Small intestine (tissue), 7 donors: ENCODE results near the gene RTN4IP1. TPM values are rescaled to one million over a fixed set of nuclear protein-coding genes. Genes with fewer than 3 reads are reported as not detected.
"Not testable (repeated sequence)": the region's sequence is repeated elsewhere in the genome, so short reads cannot be mapped to it uniquely, and the experiment has no call there.

Source experiments
- DNase-seq, 2 donors: peaks; one replicate each; pipeline versions ENCODE4 v3.0.0 to v3.0.0-alpha.2; 2013
- FAIRE-seq: peaks from 2 replicates; lab custom pipeline; 2012; peaks lifted over from hg19 to GRCh38; lab: Jason Lieb, UNC
- H3K27ac ChIP-seq, 3 donors: one replicate each; pipeline ENCODE4 v1.5.1; 2013; ENCODE audit warnings: low read length in 2 of 3, mild to moderate bottlenecking in 2 of 3, control low read depth in 1 of 3, inconsistent platforms in 1 of 3, low read depth in 1 of 3, moderate library complexity in 1 of 3
- H3K27me3 ChIP-seq, 3 donors: one replicate each; pipeline ENCODE4 v1.6.1; 2013; ENCODE audit warnings: low read length in 3 of 3, inconsistent platforms in 1 of 3; ENCODE audit not compliant: control insufficient read depth in 3 of 3, insufficient read depth in 3 of 3
- H3K36me3 ChIP-seq, 3 donors: one replicate each; pipeline ENCODE4 v1.6.1; 2013; ENCODE audit warnings: low read length in 3 of 3, inconsistent platforms in 1 of 3, low read depth in 1 of 3, mild to moderate bottlenecking in 1 of 3, moderate library complexity in 1 of 3; ENCODE audit not compliant: control insufficient read depth in 3 of 3, insufficient read depth in 2 of 3
- H3K4me1 ChIP-seq, 3 donors: one replicate each; pipeline ENCODE4 v1.6.1; 2013; ENCODE audit warnings: low read length in 2 of 3, inconsistent platforms in 1 of 3, low read depth in 1 of 3, mild to moderate bottlenecking in 1 of 3, moderate library complexity in 1 of 3; ENCODE audit not compliant: control insufficient read depth in 3 of 3, insufficient read depth in 2 of 3
- H3K4me3 ChIP-seq, 3 donors: one replicate each; pipeline ENCODE4 v1.5.1; 2013; ENCODE audit warnings: low read length in 3 of 3, control low read depth in 1 of 3, inconsistent platforms in 1 of 3, low read depth in 1 of 3, mild to moderate bottlenecking in 1 of 3, moderate library complexity in 1 of 3
- H3K9me3 ChIP-seq, 2 donors: one replicate each; pipeline ENCODE4 v1.6.1; 2013; ENCODE audit warnings: low read depth in 1 of 2, low read length in 1 of 2; ENCODE audit not compliant: control insufficient read depth in 2 of 2, insufficient read depth in 1 of 2
- WGBS, 3 donors: extraction: QIAGEN DNeasy Blood & Tissue Kit; methylation state at CpG; one replicate each; pipeline ENCODE4 v1.1.7; 2013; 5-methylcytosine and 5-hydroxymethylcytosine counted together
- polyA plus RNA-seq, 4 donors: library from polyadenylated mRNA; stranded (reverse) in 3 of 4; unstranded in 1 of 4; fragments of 200-250 nt in 3 of 4; fragments of 120-200 nt in 1 of 4; gene quantifications; one replicate each; pipeline versions ENCODE4 v1.2.1 to v1.2.3, GENCODE V29; 2013
- donor health status: healthy with polysubstance abuse.
- donor health status: control.
- donor health status: control.
- donor health status: Bipolar disorder and iron deficiency.
- donor health status: healthy.

The RTN4IP1 gene
- polyA plus RNA-seq, 4 donors = 4.1 to 15.8 (median 6.9) TPM

- FAIRE-seq (no peak), DNase-seq (no peak)
- Histone ChIP-seq H3K27ac (no peak overlapping the region), H3K27me3 (no peaks in the 10 kb centered on the region), H3K36me3 (peaks cover 5 to 27% (median 15%) of the 10 kb centered on the region in 3 donors), H3K4me3 (no peak overlapping the region), H3K9me3 (no peaks in the 10 kb centered on the region), H3K4me1 (peaks cover 0 to 2% (median 0%) of the 10 kb centered on the region in 3 donors)
- WGBS, 3 donors = 92 to 96% (median 96%) methylated on average over 4 of the region's 4 CpGs
These were observed 59.9 kb downstream of the RTN4IP1 start for GRCh38 chr6:106569428-106569827.

GRCh38 chr6:106568530-106568929 is 60.8 kb downstream of the RTN4IP1 start:
- DNase-seq (no peak), FAIRE-seq (no peak)
- no peak overlapping the region for H3K27ac ChIP-seq
- WGBS, 3 donors = 72 to 89% (median 73%) methylated on average over 2 of the region's 2 CpGs
- peaks cover 0 to 7% (median 0%) of the 10 kb centered on the region in 3 donors for H3K4me1 ChIP-seq
- H3K27me3 ChIP-seq = no peaks in the 10 kb centered on the region
- H3K36me3 ChIP-seq = peaks cover 5 to 29% (median 23%) of the 10 kb centered on the region in 3 donors
- H3K9me3 ChIP-seq = no peaks in the 10 kb centered on the region
- no peak overlapping the region for H3K4me3 ChIP-seq

GRCh38 chr6:106564476-106564875 is 64.8 kb downstream of the RTN4IP1 start:
- peak; percentile 41 to 50 for DNase-seq
- 15 to 69% (median 34%) methylated on average over 4 of the region's 4 CpGs for WGBS, 3 donors
- no peak for FAIRE-seq
- peaks cover 3 to 33% (median 19%) of the 10 kb centered on the region in 3 donors for H3K36me3 ChIP-seq
- H3K4me1 ChIP-seq = peaks cover 0 to 7% (median 0%) of the 10 kb centered on the region in 3 donors
- H3K27me3 ChIP-seq = no peaks in the 10 kb centered on the region
- no peak overlapping the region for H3K4me3 ChIP-seq
- H3K9me3 ChIP-seq = no peaks in the 10 kb centered on the region
- H3K27ac ChIP-seq = peak overlapping the region in 2 of 3 donors; percentile 1 to 32

GRCh38 chr6:106563614-106564013 is 65.7 kb downstream of the RTN4IP1 start:
- H3K9me3 ChIP-seq = no peaks in the 10 kb centered on the region
- H3K4me1 ChIP-seq = peaks cover 0 to 7% (median 0%) of the 10 kb centered on the region in 3 donors
- FAIRE-seq = no peak
- no peak for DNase-seq
- H3K4me3 ChIP-seq = no peak overlapping the region
- peaks cover 3 to 33% (median 22%) of the 10 kb centered on the region in 3 donors for H3K36me3 ChIP-seq
- H3K27ac ChIP-seq = peak overlapping the region in 1 of 3 donors; percentile 32
- 57 to 63% (median 62%) methylated on average over 2 of the region's 2 CpGs for WGBS, 3 donors
- H3K27me3 ChIP-seq = no peaks in the 10 kb centered on the region

- no peak for FAIRE-seq
- no peak for DNase-seq
- no peaks in the 10 kb centered on the region for H3K9me3 ChIP-seq
- peaks cover 0 to 30% (median 24%) of the 10 kb centered on the region in 3 donors for H3K36me3 ChIP-seq
- H3K27me3 ChIP-seq = no peaks in the 10 kb centered on the region
- no peak overlapping the region for H3K27ac ChIP-seq
- 70 to 80% (median 80%) methylated on average over 6 of the region's 6 CpGs for WGBS, 3 donors
- no peak overlapping the region for H3K4me3 ChIP-seq
- peaks cover 0 to 7% (median 0%) of the 10 kb centered on the region in 3 donors for H3K4me1 ChIP-seq
These were observed 67.5 kb downstream of the RTN4IP1 start for GRCh38 chr6:106561686-106562405.

- WGBS, 3 donors = 76 to 87% (median 83%) methylated on average over 7 of the region's 7 CpGs
- H3K4me1 ChIP-seq = peaks cover 0 to 7% (median 0%) of the 10 kb centered on the region in 3 donors
- no peak overlapping the region for H3K4me3 ChIP-seq
- FAIRE-seq (no peak), DNase-seq (no peak)
- H3K9me3 ChIP-seq = no peaks in the 10 kb centered on the region
- H3K36me3 ChIP-seq = peaks cover 0 to 30% (median 24%) of the 10 kb centered on the region in 3 donors
- H3K27ac ChIP-seq = no peak overlapping the region
- no peaks in the 10 kb centered on the region for H3K27me3 ChIP-seq
These were observed 68.2 kb downstream of the RTN4IP1 start for GRCh38 chr6:106560996-106561685.

- 91 to 95% (median 94%) methylated on average over 5 of the region's 5 CpGs for WGBS, 3 donors
- H3K4me3 ChIP-seq, FAIRE-seq, H3K27me3 ChIP-seq, DNase-seq, H3K9me3 ChIP-seq, H3K27ac ChIP-seq, H3K4me1 ChIP-seq: not testable (repeated sequence)
- peaks cover 4 to 31% (median 28%) of the 10 kb centered on the region in 3 donors for H3K36me3 ChIP-seq
These were observed 69.6 kb downstream of the RTN4IP1 start for GRCh38 chr6:106559659-106560058.

- FAIRE-seq = no peak
- Histone ChIP-seq H3K27me3 (no peaks in the 10 kb centered on the region), H3K36me3 (peaks cover 4 to 36% (median 25%) of the 10 kb centered on the region in 3 donors), H3K4me1 (no peaks in the 10 kb centered on the region), H3K9me3 (no peaks in the 10 kb centered on the region), H3K4me3 (no peak overlapping the region), H3K27ac (no peak overlapping the region)
- 96 to 99% (median 96%) methylated on average over 4 of the region's 4 CpGs for WGBS, 3 donors
- no peak for DNase-seq
These were observed 70.9 kb downstream of the RTN4IP1 start for GRCh38 chr6:106558364-106558763.
